Esophagus muscularis mucosa (tissue), 4 donors: Measurements from ENCODE around the gene ASB13. TPM values are rescaled to one million over a fixed set of nuclear protein-coding genes. Genes with fewer than 3 reads are reported as not detected.

Source experiments
- DNase-seq: peaks from one replicate; pipeline ENCODE4 v3.0.0-alpha.2; 2017; ENCODE audit errors: extremely low spot score
- H3K27ac ChIP-seq, 4 donors: fragments of 200-600 bp; sonication (generic); replicated peaks in 1 of 4; 1 replicate in 3 of 4; 2 replicates in 1 of 4; pipeline ENCODE4 v1.5.1; 2016 to 2019; ENCODE audit warnings: mild to moderate bottlenecking in 1 of 4
- H3K27me3 ChIP-seq, 4 donors: fragments of 200-600 bp; sonication (generic); one replicate each; pipeline versions ENCODE4 v1.5.1 to v1.6.0; 2016 to 2019
- H3K36me3 ChIP-seq, 4 donors: fragments of 200-600 bp; sonication (generic); one replicate each; pipeline ENCODE4 v1.5.1; 2016 to 2019
- H3K4me1 ChIP-seq, 4 donors: fragments of 200-600 bp; sonication (generic); one replicate each; pipeline ENCODE4 v1.5.1; 2016 to 2019
- H3K4me3 ChIP-seq, 4 donors: fragments of 200-600 bp; sonication (generic); 1 replicate in 2 of 4; 2 replicates in 2 of 4; pipeline ENCODE4 v1.5.1; 2016 to 2019; ENCODE audit warnings: mild to moderate bottlenecking in 4 of 4, moderate library complexity in 1 of 4
- H3K9me3 ChIP-seq, 4 donors: fragments of 200-600 bp; sonication (generic); 1 replicate in 3 of 4; 2 replicates in 1 of 4; pipeline ENCODE4 v1.5.1; 2016 to 2019
- EP300 ChIP-seq: sonication (generic); formaldehyde crosslinking; IDR thresholded peaks from one replicate; pipeline ENCODE4 v1.6.1; 2017; ENCODE audit warnings: antibody characterized with exemption
- POLR2A ChIP-seq: fragments of 450-650 bp; IDR thresholded peaks from one replicate; pipeline ENCODE4 v1.6.1; 2017; ENCODE audit warnings: antibody characterized with exemption, moderate library complexity, mild to moderate bottlenecking, low read depth
- POLR2AphosphoS5 ChIP-seq, 2 donors: sonication (generic); formaldehyde crosslinking; IDR thresholded peaks; one replicate each; pipeline ENCODE4 v1.6.1; 2017; ENCODE audit warnings: antibody characterized with exemption in 2 of 2
- WGBS: methylation state at CpG from one replicate; pipeline ENCODE4 v1.1.5; 2018; 5-methylcytosine and 5-hydroxymethylcytosine counted together
- intact Hi-C: fragments of 100-400 bp; cut with DNase I; formaldehyde crosslinking; loops from one replicate; pipeline ENCODE4 v1.15.1; 2023
- total RNA-seq, 4 donors: library from RNA; depleted of rRNA; stranded (reverse); fragments of >200 nt; gene quantifications; one replicate each; pipeline versions ENCODE4 v1.1.0 to v1.2.1, GENCODE V29; 2016
- TF ChIP-seq, protein P1 (sequence below), 3 experiments: fragments of 200-600 bp in 2 of 3; fragments of 450-650 bp in 1 of 3; sonication (generic) in 2 of 3; IDR thresholded peaks; one replicate each; pipeline ENCODE4 v1.5.1; 2017 to 2019; ENCODE audit warnings: antibody characterized with exemption in 3 of 3, mild to moderate bottlenecking in 2 of 3, moderate library complexity in 1 of 3

Gene ASB13
- total RNA-seq, 4 donors from 2014 or later, result 15.4 to 24.0 (median 17.4) TPM

DNA sequence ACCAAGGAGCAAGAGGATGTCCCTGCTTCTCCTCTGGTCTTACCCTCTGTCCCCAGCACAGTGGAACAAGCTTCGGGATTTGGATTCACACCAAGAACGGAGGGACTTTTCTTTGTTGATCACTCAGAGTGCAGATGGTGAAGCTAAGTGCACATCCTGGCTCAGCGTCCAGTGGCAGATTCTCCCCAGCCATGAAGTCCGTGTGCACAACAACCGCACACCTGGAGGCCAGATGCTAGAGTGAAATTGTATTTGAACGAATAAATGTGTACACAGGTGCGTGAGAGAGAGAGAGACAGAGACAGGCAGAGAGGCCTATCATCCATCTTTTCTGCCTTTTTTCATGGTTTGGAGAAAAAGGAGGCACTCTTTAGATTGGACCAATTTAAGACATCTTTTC, 31.5 kb downstream of the ASB13 start:
- no peak for DNase-seq
- no peak overlapping the region for H3K4me3 ChIP-seq
- WGBS, result 92% methylated on average over 7 of the region's 7 CpGs
- peaks cover 15 to 34% (median 27%) of the 10 kb centered on the region in 4 donors for H3K4me1 ChIP-seq
- H3K36me3 ChIP-seq, result peaks cover 14 to 24% (median 19%) of the 10 kb centered on the region in 4 donors
- no peaks in the 10 kb centered on the region for H3K27me3 ChIP-seq
- TF ChIP-seq EP300 (no peak), POLR2A (no peak), POLR2AphosphoS5 (IDR thresholded peaks at IDR 0.05) (no peak)
- TF ChIP-seq, protein P1, sequence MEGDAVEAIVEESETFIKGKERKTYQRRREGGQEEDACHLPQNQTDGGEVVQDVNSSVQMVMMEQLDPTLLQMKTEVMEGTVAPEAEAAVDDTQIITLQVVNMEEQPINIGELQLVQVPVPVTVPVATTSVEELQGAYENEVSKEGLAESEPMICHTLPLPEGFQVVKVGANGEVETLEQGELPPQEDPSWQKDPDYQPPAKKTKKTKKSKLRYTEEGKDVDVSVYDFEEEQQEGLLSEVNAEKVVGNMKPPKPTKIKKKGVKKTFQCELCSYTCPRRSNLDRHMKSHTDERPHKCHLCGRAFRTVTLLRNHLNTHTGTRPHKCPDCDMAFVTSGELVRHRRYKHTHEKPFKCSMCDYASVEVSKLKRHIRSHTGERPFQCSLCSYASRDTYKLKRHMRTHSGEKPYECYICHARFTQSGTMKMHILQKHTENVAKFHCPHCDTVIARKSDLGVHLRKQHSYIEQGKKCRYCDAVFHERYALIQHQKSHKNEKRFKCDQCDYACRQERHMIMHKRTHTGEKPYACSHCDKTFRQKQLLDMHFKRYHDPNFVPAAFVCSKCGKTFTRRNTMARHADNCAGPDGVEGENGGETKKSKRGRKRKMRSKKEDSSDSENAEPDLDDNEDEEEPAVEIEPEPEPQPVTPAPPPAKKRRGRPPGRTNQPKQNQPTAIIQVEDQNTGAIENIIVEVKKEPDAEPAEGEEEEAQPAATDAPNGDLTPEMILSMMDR (IDR thresholded peaks at IDR 0.05), result no peak
- intact Hi-C loops, result loop anchor here (10.0 kb wide), 1 partner anchor 240 kb away; no protein-coding TSS in a partner anchor
- no peak overlapping the region for H3K27ac ChIP-seq
- no peaks in the 10 kb centered on the region for H3K9me3 ChIP-seq

- no peak for DNase-seq
- intact Hi-C loops, result loop anchor here (10.0 kb wide), 1 partner anchor 242 kb away; no protein-coding TSS in a partner anchor
- TF ChIP-seq, protein P1 (IDR thresholded peaks at IDR 0.05), result no peak
- no peak for TF ChIP-seq POLR2AphosphoS5 (IDR thresholded peaks at IDR 0.05)
- no peak for TF ChIP-seq EP300
- peaks cover 24 to 46% (median 42%) of the 10 kb centered on the region in 4 donors for H3K4me1 ChIP-seq
- H3K27ac ChIP-seq, result peak overlapping the region; percentile 42 to 57 (median 45)
- no peak overlapping the region for H3K4me3 ChIP-seq
- peaks cover 0 to 8% (median 2%) of the 10 kb centered on the region in 4 donors for H3K36me3 ChIP-seq
- WGBS, result 42% methylated on average over 6 of the region's 6 CpGs
- no peaks in the 10 kb centered on the region for H3K27me3 ChIP-seq
- H3K9me3 ChIP-seq, result no peaks in the 10 kb centered on the region
Observed at GRCh38 chr10:5633166-5633749, 33.1 kb downstream of the ASB13 start.

GRCh38 chr10:5632446-5632845, 33.9 kb downstream of the ASB13 start:
- Histone ChIP-seq H3K4me1 (peaks cover 24 to 51% (median 47%) of the 10 kb centered on the region in 4 donors), H3K4me3 (no peak overlapping the region), H3K27ac (peak overlapping the region; percentile 43 to 57 (median 51)), H3K27me3 (no peaks in the 10 kb centered on the region), H3K36me3 (no peaks in the 10 kb centered on the region), H3K9me3 (no peaks in the 10 kb centered on the region)
- intact Hi-C loops, result loop anchor here (10.0 kb wide), 1 partner anchor 242 kb away; no protein-coding TSS in a partner anchor
- TF ChIP-seq POLR2AphosphoS5 (IDR thresholded peaks at IDR 0.05) (peak in 1 of 2 donors; percentile 29), EP300 (no peak), POLR2A (no peak)
- DNase-seq, result no peak
- 30% methylated on average over 4 of the region's 4 CpGs for WGBS

GRCh38 chr10:5631936-5632335, 34.5 kb downstream of the ASB13 start:
- Histone ChIP-seq H3K36me3 (no peaks in the 10 kb centered on the region), H3K27me3 (no peaks in the 10 kb centered on the region), H3K4me1 (peaks cover 24 to 51% (median 48%) of the 10 kb centered on the region in 4 donors), H3K27ac (peak overlapping the region; percentile 31 to 57 (median 49)), H3K4me3 (no peak overlapping the region), H3K9me3 (no peaks in the 10 kb centered on the region)
- TF ChIP-seq POLR2AphosphoS5 (IDR thresholded peaks at IDR 0.05) (peak; percentile 21 to 39), EP300 (no peak), POLR2A (no peak)
- TF ChIP-seq, protein P1 (IDR thresholded peaks at IDR 0.05), result no peak
- intact Hi-C loops, result loop anchor here (10.0 kb wide), 1 partner anchor 243 kb away; no protein-coding TSS in a partner anchor
- DNase-seq, result no peak
- 51% methylated on average over 9 of the region's 10 CpGs for whole genome bisulfite sequencing

- Histone ChIP-seq H3K36me3 (no peaks in the 10 kb centered on the region), H3K4me3 (no peak overlapping the region), H3K27ac (peak overlapping the region in 1 of 4 donors; percentile 78), H3K9me3 (no peaks in the 10 kb centered on the region), H3K27me3 (no peaks in the 10 kb centered on the region), H3K4me1 (peaks cover 24 to 51% (median 48%) of the 10 kb centered on the region in 4 donors)
- 92% methylated on average over 8 of the region's 8 CpGs for WGBS
- DNase-seq, result no peak
- intact Hi-C loops, result loop anchor here (10.0 kb wide), 1 partner anchor 245 kb away; no protein-coding TSS in a partner anchor
- TF ChIP-seq, protein P1 (IDR thresholded peaks at IDR 0.05), result no peak
Observed at GRCh38 chr10:5630112-5630436, 36.3 kb downstream of the ASB13 start.
